Measurements from ENCODE around the gene LIM2.

LIM2 gene

GRCh38 chr19:51364200-51365106 is 23.3 kb downstream of the LIM2 start:
- ChIA-PET CTCF (interaction anchor here (1.1 to 1.7 kb wide), 3 partner anchors 11 to 30 kb away, joined by 3 read pairs; no protein-coding TSS in a partner anchor), POLR2A (no interaction called here)
- H3K4me1 ChIP-seq (ENCODE audit: control extremely low read depth in 1 of 4, control insufficient read depth in 4 of 4, insufficient read depth in 4 of 4, low read length in 3 of 4): peaks cover 0 to 57% (median 49%) of the 10 kb centered on the region in 4 experiments
- no peaks in the 10 kb centered on the region for H3K9me3 ChIP-seq (ENCODE audit: control extremely low read depth in 1 of 5, control insufficient read depth in 4 of 5, insufficient read depth in 2 of 5, low read depth in 1 of 5, low read length in 4 of 5)
- WGBS (ENCODE audit: insufficient coverage): 87% methylated on average over 8 of the region's 15 CpGs
- H3K27me3 ChIP-seq (replicated peaks in 2 of 5; ENCODE audit: control insufficient read depth in 4 of 5, insufficient read depth in 5 of 5, low read length in 4 of 5): no peaks in the 10 kb centered on the region
- peaks cover 0 to 3% (median under 1%) of the 10 kb centered on the region in 4 experiments for H3K36me3 ChIP-seq (ENCODE audit: control insufficient read depth in 4 of 4, insufficient read depth in 4 of 4, low read length in 3 of 4)
- H3K4me3 ChIP-seq (ENCODE audit: control insufficient read depth in 1 of 7, extremely low read depth in 1 of 7, insufficient read depth in 4 of 7, low read depth in 2 of 7, low read length in 6 of 7): peak overlapping the region in 1 of 7 experiments; percentile 9
- peak overlapping the region in 1 of 2 experiments; percentile 1 for H3K27ac ChIP-seq (ENCODE audit: insufficient read depth in 1 of 2, low read depth in 1 of 2, low read length in 2 of 2, poor library complexity in 1 of 2, severe bottlenecking in 2 of 2)
- DNase-seq: no peak

- Histone ChIP-seq H3K4me1 (ENCODE audit: control extremely low read depth in 1 of 4, control insufficient read depth in 4 of 4, insufficient read depth in 4 of 4, low read length in 3 of 4) (peaks cover 0 to 34% (median 27%) of the 10 kb centered on the region in 4 experiments), H3K9me3 (ENCODE audit: control extremely low read depth in 1 of 5, control insufficient read depth in 4 of 5, insufficient read depth in 2 of 5, low read depth in 1 of 5, low read length in 4 of 5) (no peaks in the 10 kb centered on the region), H3K27ac (ENCODE audit: insufficient read depth in 1 of 2, low read depth in 1 of 2, low read length in 2 of 2, poor library complexity in 1 of 2, severe bottlenecking in 2 of 2) (no peak overlapping the region), H3K27me3 (replicated peaks in 2 of 5; ENCODE audit: control insufficient read depth in 4 of 5, insufficient read depth in 5 of 5, low read length in 4 of 5) (no peaks in the 10 kb centered on the region), H3K36me3 (ENCODE audit: control insufficient read depth in 4 of 4, insufficient read depth in 4 of 4, low read length in 3 of 4) (peaks cover 0 to 9% (median 2%) of the 10 kb centered on the region in 4 experiments), H3K4me3 (ENCODE audit: control insufficient read depth in 1 of 7, extremely low read depth in 1 of 7, insufficient read depth in 4 of 7, low read depth in 2 of 7, low read length in 6 of 7) (no peak overlapping the region)
- no peak for DNase-seq
- POLR2A ChIA-PET: no interaction called here
- CTCF ChIA-PET: interaction anchor here (1.8 kb wide), 1 partner anchor 19 kb away, joined by 4 read pairs; the partner anchor contains the start of gene VSIG10L
- WGBS (ENCODE audit: insufficient coverage): 95% methylated on average over 13 of the region's 13 CpGs
These were observed 26.5 kb downstream of the LIM2 start for GRCh38 chr19:51361239-51361638.

- Histone ChIP-seq H3K27ac (ENCODE audit: insufficient read depth in 1 of 2, low read depth in 1 of 2, low read length in 2 of 2, poor library complexity in 1 of 2, severe bottlenecking in 2 of 2) (no peak overlapping the region), H3K27me3 (replicated peaks in 2 of 5; ENCODE audit: control insufficient read depth in 4 of 5, insufficient read depth in 5 of 5, low read length in 4 of 5) (no peaks in the 10 kb centered on the region), H3K36me3 (ENCODE audit: control insufficient read depth in 4 of 4, insufficient read depth in 4 of 4, low read length in 3 of 4) (peaks cover 0 to 9% (median 3%) of the 10 kb centered on the region in 4 experiments), H3K4me3 (ENCODE audit: control insufficient read depth in 1 of 7, extremely low read depth in 1 of 7, insufficient read depth in 4 of 7, low read depth in 2 of 7, low read length in 6 of 7) (no peak overlapping the region), H3K4me1 (ENCODE audit: control extremely low read depth in 1 of 4, control insufficient read depth in 4 of 4, insufficient read depth in 4 of 4, low read length in 3 of 4) (peaks cover 0 to 18% (median 16%) of the 10 kb centered on the region in 4 experiments), H3K9me3 (ENCODE audit: control extremely low read depth in 1 of 5, control insufficient read depth in 4 of 5, insufficient read depth in 2 of 5, low read depth in 1 of 5, low read length in 4 of 5) (no peaks in the 10 kb centered on the region)
- CTCF ChIA-PET: interaction anchor here (1.3 kb wide), 1 partner anchor 40 kb away, joined by 3 read pairs; no protein-coding TSS in a partner anchor
- DNase-seq: no peak
- POLR2A ChIA-PET: interaction anchor here (0.6 kb wide), 1 partner anchor 14 kb away, joined by 6 read pairs; no protein-coding TSS in a partner anchor
- 100% methylated on average over 2 of the region's 4 CpGs for WGBS (ENCODE audit: insufficient coverage)
These were observed 28.5 kb downstream of the LIM2 start for GRCh38 chr19:51359294-51359693.

DNA sequence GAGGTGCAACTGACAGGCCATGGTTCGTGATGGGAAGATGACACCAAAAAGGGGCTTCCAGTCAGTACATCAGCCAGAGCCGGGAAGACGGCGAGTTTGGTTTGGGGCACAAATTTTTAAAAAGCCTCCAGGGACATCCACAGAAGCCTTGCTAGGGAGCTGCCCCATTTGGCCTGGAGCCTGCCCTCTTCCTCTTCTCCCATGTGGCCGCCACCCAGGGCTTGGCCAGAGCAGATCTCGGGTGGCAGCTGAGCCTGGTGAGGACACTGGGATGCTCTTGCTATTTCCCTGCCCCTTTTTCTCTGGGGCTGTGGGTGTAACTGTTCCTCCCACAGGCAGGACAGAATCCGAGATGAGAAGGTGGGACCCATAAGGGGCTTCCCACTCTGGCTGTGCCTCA is 29.8 kb downstream of the LIM2 start:
- ChIA-PET POLR2A (no interaction called here), CTCF (interaction anchor here (1.5 to 1.6 kb wide), 2 partner anchors 15 to 19 kb away, joined by 3 to 4 read pairs; no protein-coding TSS in a partner anchor)
- WGBS (ENCODE audit: insufficient coverage): 96% methylated on average over 7 of the region's 7 CpGs
- Histone ChIP-seq H3K27me3 (replicated peaks in 2 of 5; ENCODE audit: control insufficient read depth in 4 of 5, insufficient read depth in 5 of 5, low read length in 4 of 5) (no peaks in the 10 kb centered on the region), H3K9me3 (ENCODE audit: control extremely low read depth in 1 of 5, control insufficient read depth in 4 of 5, insufficient read depth in 2 of 5, low read depth in 1 of 5, low read length in 4 of 5) (no peaks in the 10 kb centered on the region), H3K36me3 (ENCODE audit: control insufficient read depth in 4 of 4, insufficient read depth in 4 of 4, low read length in 3 of 4) (peaks cover 2 to 12% (median 7%) of the 10 kb centered on the region in 4 experiments), H3K27ac (ENCODE audit: insufficient read depth in 1 of 2, low read depth in 1 of 2, low read length in 2 of 2, poor library complexity in 1 of 2, severe bottlenecking in 2 of 2) (no peak overlapping the region), H3K4me1 (ENCODE audit: control extremely low read depth in 1 of 4, control insufficient read depth in 4 of 4, insufficient read depth in 4 of 4, low read length in 3 of 4) (peaks cover 0 to 12% (median 7%) of the 10 kb centered on the region in 4 experiments), H3K4me3 (ENCODE audit: control insufficient read depth in 1 of 7, extremely low read depth in 1 of 7, insufficient read depth in 4 of 7, low read depth in 2 of 7, low read length in 6 of 7) (no peak overlapping the region)
- no peak for DNase-seq

GRCh38 chr19:51356159-51356801 is 31.5 kb downstream of the LIM2 start:
- H3K36me3 ChIP-seq (ENCODE audit: control insufficient read depth in 4 of 4, insufficient read depth in 4 of 4, low read length in 3 of 4): peaks cover 3 to 27% (median 16%) of the 10 kb centered on the region in 4 experiments
- POLR2A ChIA-PET: no interaction called here
- WGBS (ENCODE audit: insufficient coverage): 85% methylated on average over 4 of the region's 10 CpGs
- H3K4me1 ChIP-seq (ENCODE audit: control extremely low read depth in 1 of 4, control insufficient read depth in 4 of 4, insufficient read depth in 4 of 4, low read length in 3 of 4): no peaks in the 10 kb centered on the region
- no peak overlapping the region for H3K4me3 ChIP-seq (ENCODE audit: control insufficient read depth in 1 of 7, extremely low read depth in 1 of 7, insufficient read depth in 4 of 7, low read depth in 2 of 7, low read length in 6 of 7)
- CTCF ChIA-PET: interaction anchor here (1.2 to 1.6 kb wide), 2 partner anchors 11 to 13 kb away, joined by 3 read pairs; no protein-coding TSS in a partner anchor
- no peak for DNase-seq
- H3K27ac ChIP-seq (ENCODE audit: insufficient read depth in 1 of 2, low read depth in 1 of 2, low read length in 2 of 2, poor library complexity in 1 of 2, severe bottlenecking in 2 of 2): no peak overlapping the region
- no peaks in the 10 kb centered on the region for H3K27me3 ChIP-seq (replicated peaks in 2 of 5; ENCODE audit: control insufficient read depth in 4 of 5, insufficient read depth in 5 of 5, low read length in 4 of 5)
- H3K9me3 ChIP-seq (ENCODE audit: control extremely low read depth in 1 of 5, control insufficient read depth in 4 of 5, insufficient read depth in 2 of 5, low read depth in 1 of 5, low read length in 4 of 5): no peaks in the 10 kb centered on the region

GRCh38 chr19:51354742-51355148 is 33.0 kb downstream of the LIM2 start:
- H3K9me3 ChIP-seq (ENCODE audit: control extremely low read depth in 1 of 5, control insufficient read depth in 4 of 5, insufficient read depth in 2 of 5, low read depth in 1 of 5, low read length in 4 of 5): no peaks in the 10 kb centered on the region
- CTCF ChIA-PET: interaction anchor here (1.1 kb wide), 1 partner anchor 8 kb away, joined by 3 read pairs; no protein-coding TSS in a partner anchor
- no peak overlapping the region for H3K4me3 ChIP-seq (ENCODE audit: control insufficient read depth in 1 of 7, extremely low read depth in 1 of 7, insufficient read depth in 4 of 7, low read depth in 2 of 7, low read length in 6 of 7)
- no peak for DNase-seq
- H3K4me1 ChIP-seq (ENCODE audit: control extremely low read depth in 1 of 4, control insufficient read depth in 4 of 4, insufficient read depth in 4 of 4, low read length in 3 of 4): no peaks in the 10 kb centered on the region
- POLR2A ChIA-PET: interaction anchor here (0.8 kb wide), 1 partner anchor 11 kb away, joined by 3 read pairs; the partner anchor contains the start of gene ETFB
- H3K27me3 ChIP-seq (replicated peaks in 2 of 5; ENCODE audit: control insufficient read depth in 4 of 5, insufficient read depth in 5 of 5, low read length in 4 of 5): no peaks in the 10 kb centered on the region
- H3K36me3 ChIP-seq (ENCODE audit: control insufficient read depth in 4 of 4, insufficient read depth in 4 of 4, low read length in 3 of 4): peaks cover 3 to 40% (median 25%) of the 10 kb centered on the region in 4 experiments
- 86% methylated on average over 4 of the region's 8 CpGs for WGBS (ENCODE audit: insufficient coverage)
- no peak overlapping the region for H3K27ac ChIP-seq (ENCODE audit: insufficient read depth in 1 of 2, low read depth in 1 of 2, low read length in 2 of 2, poor library complexity in 1 of 2, severe bottlenecking in 2 of 2)

Measured in common myeloid progenitor, CD34-positive (primary cell).